ENCODE data around the gene HSD17B1.

DNA sequence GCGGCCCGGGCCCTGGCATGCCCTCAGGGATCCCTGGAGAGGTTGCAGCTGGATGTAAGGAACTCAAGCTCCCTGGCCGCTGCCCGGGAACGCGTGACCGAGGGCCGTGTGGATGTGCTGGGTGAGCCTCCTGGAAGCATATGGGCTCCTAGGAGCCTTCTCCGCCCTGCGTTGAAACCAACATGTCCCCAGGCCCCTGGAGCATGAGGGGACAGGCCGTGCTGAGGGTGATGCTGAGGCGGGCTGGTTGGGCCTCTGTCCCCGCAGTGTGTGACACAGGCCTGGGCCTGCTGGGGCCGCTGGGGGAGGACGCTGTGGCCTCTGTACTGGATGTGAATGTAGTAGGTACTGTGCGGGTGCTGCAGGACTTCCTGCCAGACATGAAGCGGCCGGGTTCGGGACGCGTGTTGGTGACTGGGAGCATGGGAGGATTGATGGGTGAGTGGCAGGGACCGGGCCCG, 5.7 kb upstream of the HSD17B1 start:
- TF ChIP-seq, protein P1, sequence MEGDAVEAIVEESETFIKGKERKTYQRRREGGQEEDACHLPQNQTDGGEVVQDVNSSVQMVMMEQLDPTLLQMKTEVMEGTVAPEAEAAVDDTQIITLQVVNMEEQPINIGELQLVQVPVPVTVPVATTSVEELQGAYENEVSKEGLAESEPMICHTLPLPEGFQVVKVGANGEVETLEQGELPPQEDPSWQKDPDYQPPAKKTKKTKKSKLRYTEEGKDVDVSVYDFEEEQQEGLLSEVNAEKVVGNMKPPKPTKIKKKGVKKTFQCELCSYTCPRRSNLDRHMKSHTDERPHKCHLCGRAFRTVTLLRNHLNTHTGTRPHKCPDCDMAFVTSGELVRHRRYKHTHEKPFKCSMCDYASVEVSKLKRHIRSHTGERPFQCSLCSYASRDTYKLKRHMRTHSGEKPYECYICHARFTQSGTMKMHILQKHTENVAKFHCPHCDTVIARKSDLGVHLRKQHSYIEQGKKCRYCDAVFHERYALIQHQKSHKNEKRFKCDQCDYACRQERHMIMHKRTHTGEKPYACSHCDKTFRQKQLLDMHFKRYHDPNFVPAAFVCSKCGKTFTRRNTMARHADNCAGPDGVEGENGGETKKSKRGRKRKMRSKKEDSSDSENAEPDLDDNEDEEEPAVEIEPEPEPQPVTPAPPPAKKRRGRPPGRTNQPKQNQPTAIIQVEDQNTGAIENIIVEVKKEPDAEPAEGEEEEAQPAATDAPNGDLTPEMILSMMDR (IDR thresholded peaks at IDR 0.05): no peak
- no peak for TF ChIP-seq POLR2A (IDR thresholded peaks at IDR 0.05)
- TF ChIP-seq POLR2AphosphoS5 (IDR thresholded peaks at IDR 0.05): no peak
- no peak for TF ChIP-seq EP300 (IDR thresholded peaks at IDR 0.05)

Measured in upper lobe of left lung (tissue), 4 donors.